GM11168 (cell line): Measurements from ENCODE around the gene IRF8.
"Not testable (repeated sequence)": the region's sequence is repeated elsewhere in the genome, so short reads cannot be mapped to it uniquely, and the experiment has no call there.

Source experiments
- in situ Hi-C: fragments of 300-500 bp; cut with MboI; formaldehyde crosslinking; loops from one replicate; pipeline ENCODE4 v1.12.0; 2022; ENCODE audit warnings: low sequenced_read_pairs; ENCODE audit not compliant: unreplicated experiment

IRF8 gene, protein sequence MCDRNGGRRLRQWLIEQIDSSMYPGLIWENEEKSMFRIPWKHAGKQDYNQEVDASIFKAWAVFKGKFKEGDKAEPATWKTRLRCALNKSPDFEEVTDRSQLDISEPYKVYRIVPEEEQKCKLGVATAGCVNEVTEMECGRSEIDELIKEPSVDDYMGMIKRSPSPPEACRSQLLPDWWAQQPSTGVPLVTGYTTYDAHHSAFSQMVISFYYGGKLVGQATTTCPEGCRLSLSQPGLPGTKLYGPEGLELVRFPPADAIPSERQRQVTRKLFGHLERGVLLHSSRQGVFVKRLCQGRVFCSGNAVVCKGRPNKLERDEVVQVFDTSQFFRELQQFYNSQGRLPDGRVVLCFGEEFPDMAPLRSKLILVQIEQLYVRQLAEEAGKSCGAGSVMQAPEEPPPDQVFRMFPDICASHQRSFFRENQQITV

DNA sequence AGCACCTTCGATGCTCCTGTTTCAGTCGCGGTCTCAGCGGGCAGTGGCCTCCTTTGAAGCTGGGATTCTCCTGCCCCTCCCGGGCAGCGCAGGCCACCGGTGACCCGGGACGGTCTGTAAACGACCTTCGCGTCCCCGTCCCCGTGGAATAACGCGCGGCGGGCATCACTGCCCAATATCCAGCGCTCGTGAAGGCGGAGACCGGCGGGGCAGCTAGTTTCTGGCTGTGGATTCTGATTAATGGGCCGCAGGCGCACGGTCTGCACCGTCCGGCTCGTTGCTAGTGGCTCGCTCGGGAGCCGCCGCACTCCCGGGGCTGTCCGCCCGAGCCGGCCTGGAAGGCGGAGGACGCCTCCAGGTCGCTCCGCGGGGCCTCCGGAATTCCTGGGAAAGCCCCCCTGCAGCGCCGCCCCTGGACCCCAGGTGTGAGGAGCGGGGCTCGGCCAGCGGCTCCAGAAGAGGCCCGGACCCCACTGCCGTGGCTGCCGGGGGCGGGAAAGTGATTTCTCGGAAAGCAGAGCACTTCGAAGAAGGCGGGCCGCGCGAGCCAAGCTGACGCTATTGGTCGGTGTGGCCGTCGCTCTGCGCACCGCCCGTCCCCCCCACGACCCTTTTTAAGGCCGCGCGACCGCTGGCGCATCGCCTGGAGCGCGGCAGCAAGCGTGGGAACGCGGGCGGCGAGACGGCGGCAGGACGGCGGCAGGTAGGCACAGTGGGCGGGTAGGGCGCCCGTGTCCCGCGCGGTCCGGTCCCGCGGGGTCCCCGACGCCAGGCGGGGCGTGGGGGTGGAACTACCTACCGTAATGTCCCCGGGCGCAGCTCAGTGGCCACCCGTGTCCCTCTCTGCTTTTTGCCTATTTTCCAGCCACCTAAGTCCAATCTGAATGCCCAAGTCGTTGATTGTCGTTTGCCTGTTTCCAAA lies at the start of gene IRF8:
Gene IRF8 (plus strand): TSS at position 642 of the 922 bp plus-strand sequence. CDS start 3,854 bp downstream, outside the sequence.
- in situ Hi-C loops = no loop called here

DNA sequence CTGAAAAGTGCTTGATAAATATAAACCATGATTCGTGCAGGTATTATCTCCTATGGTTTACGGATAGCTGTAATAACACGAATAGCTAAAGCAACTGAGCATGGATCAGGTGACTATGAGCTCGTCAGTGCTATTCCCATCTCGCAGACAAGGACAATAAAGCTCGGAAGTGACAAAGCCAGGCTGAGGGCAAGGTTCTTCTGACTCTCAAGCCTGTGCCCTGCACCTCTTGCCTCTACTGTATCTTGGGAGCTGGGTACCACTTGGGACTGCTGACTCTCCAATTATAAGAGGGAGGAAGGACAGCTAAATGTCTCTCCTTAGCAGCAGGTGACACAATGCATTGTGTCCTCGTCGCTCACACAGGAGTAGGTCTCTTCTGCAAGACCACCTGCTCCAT lies 49.6 kb upstream of the IRF8 start:
- in situ Hi-C loops = no loop called here

DNA sequence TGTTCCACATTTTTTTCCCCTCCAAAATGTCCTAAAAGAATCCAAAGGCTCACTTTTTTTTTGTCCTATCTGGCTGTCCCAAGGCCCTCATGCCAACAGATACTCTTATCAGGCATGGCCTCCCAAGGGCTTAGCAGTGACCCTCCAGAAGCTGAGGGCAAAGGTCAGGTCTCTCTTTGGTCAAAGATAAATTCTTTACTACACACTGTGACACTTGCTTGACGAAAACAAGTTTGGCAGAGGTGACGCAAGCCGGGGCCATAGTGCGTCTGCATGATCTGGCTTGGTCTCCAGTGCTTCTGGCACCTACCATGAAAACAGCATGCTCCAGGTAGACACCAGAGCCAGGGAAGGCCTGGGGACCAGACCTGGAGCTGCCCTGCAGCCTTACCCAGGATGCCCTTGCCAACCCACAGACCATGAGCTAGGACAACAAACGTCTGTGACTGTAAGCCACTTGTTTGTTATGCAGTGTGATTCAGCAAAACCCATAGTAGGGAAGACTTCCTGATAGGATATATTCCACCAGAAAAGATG lies 48.5 kb upstream of the IRF8 start:
- in situ Hi-C loops = no loop called here

DNA sequence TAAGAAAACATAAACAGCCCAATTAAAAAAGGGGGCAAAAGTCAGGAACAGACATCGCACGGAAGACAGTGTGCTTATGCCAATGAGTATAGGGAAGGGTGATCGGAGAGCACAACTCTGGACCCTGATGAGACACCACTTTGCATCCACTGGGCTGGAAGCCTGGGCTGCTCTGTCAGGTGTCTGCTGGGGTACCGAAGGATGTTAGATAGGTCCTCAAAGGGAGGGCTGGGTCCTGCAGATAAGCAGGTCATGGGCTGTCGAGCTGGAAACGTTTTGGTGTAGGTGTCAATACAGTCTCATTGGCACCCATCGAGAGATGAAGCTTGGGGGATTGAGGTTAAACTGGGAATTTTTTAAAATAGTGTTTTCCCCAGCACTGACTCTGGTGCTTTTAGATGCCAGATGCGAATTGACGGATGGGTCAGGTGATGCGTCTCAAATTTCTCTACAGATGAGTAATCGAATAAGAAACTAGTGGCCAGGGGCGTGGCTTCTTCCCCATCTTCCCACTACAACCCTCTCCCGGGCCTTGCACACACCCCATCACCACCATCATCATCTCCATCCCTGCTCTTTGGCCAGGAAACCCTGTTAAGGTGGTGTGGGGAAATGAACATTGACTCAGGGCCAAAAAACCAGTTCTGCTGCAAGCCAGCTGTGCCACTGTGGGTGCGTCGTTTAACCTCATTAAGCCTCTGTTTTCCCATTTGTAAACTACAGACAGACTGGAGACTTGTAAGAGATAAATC lies 47.8 kb upstream of the IRF8 start:
- in situ Hi-C loops = no loop called here

DNA sequence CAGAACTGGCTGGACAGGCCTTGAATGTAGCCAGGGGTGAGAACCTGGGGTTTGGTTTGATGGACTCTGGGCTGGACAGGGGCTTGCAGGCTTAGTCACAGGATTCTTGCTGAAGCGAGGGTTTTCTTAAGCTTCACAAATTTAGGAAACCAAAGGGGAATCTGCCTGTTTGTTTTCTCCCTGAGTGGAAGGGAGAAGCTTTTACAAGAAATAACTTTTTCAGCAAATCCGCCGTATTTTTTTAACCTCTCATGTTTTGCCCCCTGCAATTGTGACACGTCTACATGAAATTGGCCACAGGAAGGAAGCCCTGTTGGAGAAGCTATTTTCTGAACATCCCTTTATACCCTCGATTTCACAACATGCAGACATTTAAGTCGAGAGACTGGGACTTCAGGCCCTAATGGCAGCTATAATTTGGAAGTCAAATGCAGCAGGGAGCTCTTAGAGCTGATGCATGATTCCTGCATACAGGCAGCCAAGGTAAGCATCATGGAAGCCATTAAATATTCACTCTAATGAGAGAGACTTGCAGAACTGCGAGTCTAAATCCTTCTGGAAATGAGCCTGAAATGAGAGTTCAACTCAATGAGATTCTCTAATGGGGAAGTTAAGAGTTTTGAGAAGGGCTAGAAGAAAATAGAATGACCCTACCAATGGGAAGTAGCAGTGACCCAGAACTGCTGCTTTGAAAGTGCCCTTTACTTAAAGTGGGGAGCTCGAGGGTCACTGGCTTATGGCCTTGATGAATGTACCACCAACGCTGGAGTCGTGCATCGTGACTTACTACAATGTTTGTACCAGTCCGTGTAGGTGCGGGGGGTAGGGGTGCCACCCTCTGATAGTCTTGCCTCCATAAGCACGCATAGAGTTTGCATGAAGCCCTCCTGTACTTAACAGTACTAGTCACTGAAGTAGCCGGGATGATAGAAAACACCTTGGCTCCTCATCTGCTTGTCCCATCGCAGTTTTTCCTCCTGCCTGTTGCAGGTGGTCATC lies 45.1 kb upstream of the IRF8 start:
- in situ Hi-C loops = no loop called here

DNA sequence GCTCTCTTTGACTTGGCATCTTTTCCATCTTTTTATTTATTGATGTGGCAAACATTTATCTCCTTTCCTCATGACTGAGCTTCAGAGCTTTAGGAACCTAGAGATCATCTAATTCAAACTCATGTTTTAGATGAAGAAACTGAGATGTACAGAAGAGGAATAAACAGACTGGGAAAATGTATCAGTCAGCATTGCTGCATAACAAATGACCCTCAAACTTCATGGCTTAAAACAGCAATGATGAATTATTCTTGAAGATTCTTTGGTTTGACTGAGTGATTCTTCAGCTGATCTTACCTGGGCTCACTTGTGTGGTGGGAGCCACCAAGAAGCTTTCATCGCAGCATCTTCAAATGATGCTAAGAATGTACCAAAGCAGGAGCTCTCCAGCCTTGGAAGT lies 44.0 kb upstream of the IRF8 start:
- in situ Hi-C loops = no loop called here

DNA sequence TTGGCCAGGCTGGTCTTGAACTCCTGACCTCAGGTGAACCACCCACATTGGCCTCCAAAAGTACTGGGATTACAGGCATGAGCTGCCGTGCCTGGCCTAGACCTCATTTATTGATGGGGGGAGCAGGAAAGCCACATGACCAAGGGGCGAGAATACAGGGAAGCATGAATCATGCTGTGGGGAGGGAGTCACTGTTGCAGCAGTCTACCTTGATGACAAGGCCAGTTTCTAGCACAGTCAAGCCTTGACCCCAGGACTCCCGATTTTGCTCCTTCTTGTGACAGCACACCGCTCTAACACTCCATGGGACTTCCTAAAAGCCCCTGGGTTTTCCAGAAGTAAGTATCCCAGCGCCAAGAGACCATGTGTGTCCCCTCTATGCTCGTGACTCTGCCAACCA lies 42.9 kb upstream of the IRF8 start:
- in situ Hi-C loops = no loop called here

DNA sequence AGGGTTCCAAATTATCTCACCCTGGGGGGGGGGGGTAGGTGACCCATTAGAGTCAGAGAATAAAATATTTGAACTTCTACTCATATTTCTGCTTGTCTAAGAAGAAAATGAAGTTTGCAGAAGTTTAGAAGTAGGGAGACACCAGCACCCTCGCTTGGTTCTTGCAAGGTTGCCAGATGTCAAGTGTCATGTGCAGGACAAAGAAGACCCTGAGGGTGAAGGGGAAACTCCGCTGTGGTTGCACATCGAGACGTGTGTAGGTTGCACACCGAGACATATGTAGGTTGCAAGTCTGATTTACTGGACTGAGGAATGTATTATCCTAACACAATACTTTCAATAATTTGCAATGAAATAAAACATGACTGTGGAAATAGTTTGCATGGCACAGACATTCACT lies 42.4 kb upstream of the IRF8 start:
- in situ Hi-C loops = no loop called here

DNA sequence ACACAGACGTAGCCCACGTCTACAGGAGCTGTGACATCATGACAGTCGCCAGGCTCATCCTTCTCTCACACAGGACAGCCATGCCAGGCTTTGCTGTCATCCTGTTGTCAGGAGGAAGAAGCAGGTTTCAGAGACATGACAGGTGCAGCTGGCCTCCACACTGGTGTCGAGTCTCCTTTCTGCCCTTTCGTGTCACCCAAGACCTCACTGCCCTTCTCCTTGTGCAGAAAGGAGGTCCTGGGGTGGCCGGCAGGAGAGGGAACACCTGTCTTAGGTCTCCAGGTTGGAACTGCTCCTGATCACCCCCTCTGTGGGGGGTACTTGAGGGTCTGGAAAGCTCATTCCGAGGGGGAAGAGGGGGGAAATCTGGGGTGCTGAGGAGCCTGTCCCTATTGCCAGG lies 41.6 kb upstream of the IRF8 start:
- in situ Hi-C loops = no loop called here

DNA sequence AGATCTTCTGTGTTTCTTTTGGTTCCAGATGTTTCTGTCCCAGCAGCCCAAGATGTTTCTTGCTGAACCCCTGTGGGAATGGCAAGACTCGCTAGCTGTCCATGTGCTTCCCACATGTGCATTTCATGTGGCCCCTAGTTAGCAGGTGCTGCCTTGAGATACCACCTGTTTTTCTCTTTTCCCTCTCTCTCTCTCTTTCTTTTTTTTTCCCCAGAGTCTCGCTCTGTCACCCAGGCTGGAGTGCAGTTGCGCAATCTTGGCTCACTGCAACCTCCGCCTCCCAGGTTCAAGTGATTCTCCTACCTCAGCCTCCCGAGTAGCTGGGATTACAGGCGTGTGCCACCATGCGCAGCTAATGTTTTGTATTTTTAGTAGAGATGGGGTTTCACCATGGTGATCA lies 40.4 kb upstream of the IRF8 start:
- in situ Hi-C loops = not testable (repeated sequence)

DNA sequence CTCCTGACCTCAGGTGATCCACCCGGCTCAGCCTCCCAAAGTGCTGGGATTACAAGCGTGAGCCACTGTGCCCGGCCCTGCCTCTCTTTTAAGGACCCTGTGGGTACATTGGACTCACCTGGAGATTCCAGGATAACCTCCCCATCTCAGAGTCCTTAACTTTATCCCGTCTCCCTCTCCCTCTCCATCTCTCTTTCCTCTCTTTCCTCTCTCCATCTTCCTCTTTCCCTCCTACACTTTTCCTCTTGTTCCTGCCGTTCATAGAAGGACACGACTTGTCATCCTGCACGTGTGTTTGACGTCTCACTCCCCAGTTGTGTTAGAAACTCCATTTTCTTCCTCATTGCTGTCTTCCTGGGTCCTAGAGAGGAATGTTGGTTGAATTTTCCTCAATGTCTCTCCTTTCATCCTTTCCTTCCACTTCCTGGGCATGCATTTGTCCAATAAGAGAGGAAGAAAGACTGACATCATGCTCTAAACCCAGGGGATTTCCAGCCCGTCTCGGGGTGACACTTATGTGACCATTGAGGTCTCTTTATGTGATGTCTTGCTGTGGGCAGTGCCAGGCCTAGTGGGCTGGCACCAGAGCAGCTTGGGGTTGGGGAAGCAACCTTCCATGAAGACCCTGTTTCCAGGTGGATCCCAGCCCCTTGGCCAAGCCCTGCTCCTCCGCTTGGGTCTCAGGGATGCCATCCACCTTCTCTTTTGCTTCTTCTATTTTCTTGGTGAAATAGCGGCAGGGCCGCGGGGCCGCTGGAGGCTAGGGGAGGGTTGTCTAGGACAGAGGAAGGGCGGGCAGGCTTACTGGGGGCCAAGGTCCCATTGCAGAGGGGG lies 39.8 kb upstream of the IRF8 start:
- in situ Hi-C loops = no loop called here

DNA sequence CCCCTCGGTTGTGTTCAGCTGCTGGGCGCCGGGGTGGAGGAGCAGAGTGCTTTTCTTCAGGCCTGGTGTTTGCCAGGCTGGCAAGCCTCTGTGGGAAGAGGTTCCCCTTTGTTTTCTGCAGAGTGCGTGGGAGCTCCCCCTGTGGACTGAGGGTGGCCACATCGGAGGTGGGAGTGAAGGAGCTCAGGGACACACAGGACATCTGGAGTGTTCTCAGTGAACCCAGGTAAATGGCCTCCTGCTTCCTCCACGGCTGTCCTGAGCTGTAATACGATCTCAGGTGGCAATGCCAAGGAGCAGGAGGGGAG lies 39.2 kb upstream of the IRF8 start:
- in situ Hi-C loops = no loop called here

DNA sequence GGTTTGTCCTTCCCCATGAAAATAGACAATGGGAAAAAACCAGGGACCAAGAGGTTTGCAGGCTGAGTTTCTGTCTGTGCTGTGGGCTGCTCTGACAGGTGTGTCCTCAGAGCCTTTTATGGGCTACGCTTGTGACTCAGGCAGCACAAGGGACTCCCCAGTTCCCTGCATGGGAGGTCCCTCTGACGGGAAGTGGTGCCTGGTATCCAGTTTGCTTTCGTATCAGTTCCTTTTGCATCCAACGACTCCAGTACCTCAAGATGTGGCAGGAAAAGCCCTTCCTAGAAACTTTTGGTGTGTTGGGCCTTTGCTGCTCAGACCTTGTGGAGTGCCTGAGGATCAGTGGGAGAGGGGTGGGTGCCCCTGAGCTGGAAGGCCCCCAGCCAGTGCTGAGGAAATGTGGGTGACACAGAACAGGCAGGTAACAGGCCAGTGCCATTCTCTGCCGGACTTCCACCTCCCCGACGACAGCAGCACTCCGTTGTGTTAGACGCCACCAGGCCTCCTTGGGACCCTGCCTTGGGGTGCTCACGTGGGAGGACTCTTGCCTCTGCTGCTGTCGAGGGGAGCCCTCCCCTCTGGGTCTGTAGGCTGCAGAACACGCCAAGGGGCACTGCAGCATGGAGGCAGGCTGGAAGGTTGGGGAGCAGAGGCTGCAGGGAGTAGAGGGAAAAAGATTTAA lies 38.4 kb upstream of the IRF8 start:
- in situ Hi-C loops = no loop called here

DNA sequence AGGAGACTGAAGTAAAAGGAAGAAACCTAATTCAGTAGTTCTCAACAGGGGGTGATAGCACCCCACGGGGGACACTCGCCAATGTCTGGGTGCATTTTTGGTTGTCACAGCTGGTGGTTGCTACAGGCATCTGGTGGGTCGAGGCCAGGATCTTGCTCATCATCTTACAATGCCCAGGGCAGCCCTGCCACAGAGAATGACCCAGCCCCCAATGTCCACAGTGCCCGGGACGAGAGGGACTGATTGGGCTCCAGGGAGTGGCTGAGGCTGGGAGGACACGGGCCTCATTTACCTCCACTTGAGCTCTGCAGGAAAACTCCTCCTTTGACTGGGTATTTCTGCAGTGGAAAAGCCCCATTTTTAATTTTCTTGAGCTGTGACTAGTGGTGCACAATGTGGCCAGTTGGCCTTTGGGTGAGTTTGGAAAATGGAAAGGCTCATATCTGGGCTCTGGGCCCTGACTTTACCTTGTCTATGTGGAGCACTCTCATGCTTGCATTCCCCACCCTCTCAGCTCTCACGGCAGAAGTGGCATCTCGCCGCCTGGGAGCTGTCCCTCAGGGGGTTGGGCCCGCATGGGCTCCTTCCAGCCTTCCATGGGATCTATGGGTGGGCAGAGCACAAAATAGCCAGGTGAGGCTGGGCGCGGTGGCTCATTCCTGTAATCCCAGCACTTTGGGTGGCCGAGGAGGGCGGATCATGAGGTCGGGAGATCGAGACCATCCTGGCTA lies 37.7 kb upstream of the IRF8 start:
- in situ Hi-C loops = no loop called here

DNA sequence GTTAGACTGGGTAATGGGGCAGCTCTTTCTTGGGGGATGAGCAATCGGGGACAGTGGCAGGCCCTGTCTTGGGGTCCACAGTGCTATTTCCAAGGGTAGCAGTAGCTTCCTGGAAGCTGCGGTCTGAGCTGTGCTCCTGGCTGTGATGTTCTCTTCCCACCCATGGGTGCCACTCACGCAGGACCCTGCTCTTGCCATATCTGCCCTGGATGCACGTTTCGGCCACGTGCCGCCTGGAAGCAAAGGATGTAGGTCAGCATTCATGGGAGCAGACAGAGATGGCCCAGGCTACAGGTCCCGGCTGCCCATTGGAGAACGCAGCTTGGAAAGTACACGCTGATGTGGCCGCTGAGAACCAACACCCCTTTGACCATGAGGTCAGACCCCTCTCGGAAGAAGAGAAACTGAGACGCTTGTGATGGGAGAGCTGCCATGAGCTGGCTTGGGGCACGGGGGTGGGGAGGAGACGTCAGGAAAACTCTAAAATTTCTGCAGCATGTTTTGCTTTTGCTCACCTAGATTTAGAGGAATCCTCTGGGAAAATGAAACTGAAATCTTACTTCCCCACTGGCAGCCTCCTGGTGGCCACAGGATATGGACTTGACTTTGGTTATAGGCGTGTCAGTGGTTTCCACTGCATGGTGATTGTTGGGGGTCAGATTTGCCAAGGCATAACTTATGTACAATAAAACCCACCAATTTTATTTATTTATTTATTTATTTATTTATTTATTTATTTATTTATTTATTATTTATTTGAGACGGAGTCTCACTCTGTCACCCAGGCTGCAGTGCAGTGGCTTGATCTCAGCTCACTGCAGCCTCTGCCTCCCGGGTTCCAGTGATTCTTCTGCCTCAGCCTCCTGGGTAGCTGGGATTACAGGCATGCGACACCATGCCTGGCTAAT lies 36.2 kb upstream of the IRF8 start:
- in situ Hi-C loops = no loop called here

DNA sequence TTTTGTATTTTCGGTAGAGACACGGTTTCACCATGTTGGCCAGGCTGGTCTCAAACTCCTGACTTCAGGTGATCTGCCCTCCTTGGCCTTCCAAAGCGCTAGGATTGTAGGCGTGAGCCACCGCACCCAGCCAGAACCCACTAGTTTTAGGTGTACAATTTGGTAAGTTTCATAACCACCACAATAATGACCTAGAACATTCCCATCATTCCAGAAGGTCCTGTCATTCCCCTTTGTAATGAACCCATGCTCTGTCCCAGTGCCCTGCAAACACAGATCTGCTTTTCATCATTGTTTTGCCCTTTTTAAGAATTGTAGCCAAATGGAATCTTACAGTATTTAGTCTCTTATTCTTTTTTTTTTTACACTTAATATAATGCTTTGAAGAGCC lies 35.6 kb upstream of the IRF8 start:
- in situ Hi-C loops = no loop called here
